NCI-H460 (cell line): ENCODE data around the gene LIMS2. TPM values are rescaled to one million over a fixed set of nuclear protein-coding genes. Genes with fewer than 3 reads are reported as not detected.

Experiments used
- DNase-seq: peaks from one replicate; pipeline ENCODE4 v3.0.0-alpha.2; 2016; ENCODE audit warnings: low read depth; ENCODE audit errors: extremely low read depth
- total RNA-seq: library from RNA; depleted of rRNA; stranded (reverse); fragments of >200 nt; shearing (Covaris generic); gene quantifications from 2 replicates; pipeline ENCODE4 v1.2.3, GENCODE V29; 2014

LIMS2 gene
- total RNA-seq, 1 experiment from 2014 or later, result not detected

DNA sequence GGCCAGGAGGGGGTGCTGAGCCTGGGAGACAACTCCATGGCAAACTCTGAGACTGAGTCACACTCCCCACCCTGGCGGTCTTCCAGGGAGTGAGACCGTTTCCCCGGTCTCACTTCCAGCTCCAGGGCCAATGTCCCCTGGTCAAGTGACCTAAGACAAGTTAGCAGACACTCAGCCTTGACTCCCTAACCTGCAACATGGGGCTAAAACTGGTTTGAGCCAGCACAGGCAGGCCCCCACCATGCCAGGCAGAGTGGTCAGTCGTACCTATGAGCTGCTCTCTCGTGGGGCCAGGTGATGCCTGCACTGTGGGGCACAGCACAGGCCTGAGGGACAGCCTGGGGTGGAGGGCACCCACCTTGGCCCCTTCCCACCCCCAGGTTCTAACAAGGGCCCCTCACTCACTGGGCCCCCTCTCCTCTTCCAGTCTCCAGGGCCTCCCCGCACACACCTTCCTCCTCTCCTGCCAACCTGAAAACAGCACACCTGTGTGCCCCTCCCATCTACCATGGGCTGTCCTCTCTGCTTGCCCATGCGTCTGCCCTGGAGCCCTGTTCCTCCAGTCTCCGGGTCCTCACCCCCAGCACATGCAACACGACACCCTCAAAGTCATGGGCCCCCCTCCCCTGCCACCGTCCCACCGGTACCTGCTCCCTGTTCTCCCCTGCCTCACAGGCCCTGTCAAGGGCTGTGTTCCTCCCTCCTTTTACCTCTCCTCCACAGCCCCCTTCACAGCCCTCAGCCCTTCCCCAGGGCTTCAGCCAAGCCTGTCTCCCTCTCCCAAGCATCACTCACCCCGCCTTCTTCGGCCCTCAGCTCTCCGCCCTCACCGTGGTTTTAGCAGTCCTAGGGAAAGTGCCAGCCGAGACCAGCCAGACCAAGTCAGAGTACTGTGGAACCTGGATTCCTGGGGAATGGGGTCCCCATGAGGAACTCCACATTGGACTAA lies 27.8 kb downstream of the LIMS2 start:
- DNase-seq, result no peak

DNA sequence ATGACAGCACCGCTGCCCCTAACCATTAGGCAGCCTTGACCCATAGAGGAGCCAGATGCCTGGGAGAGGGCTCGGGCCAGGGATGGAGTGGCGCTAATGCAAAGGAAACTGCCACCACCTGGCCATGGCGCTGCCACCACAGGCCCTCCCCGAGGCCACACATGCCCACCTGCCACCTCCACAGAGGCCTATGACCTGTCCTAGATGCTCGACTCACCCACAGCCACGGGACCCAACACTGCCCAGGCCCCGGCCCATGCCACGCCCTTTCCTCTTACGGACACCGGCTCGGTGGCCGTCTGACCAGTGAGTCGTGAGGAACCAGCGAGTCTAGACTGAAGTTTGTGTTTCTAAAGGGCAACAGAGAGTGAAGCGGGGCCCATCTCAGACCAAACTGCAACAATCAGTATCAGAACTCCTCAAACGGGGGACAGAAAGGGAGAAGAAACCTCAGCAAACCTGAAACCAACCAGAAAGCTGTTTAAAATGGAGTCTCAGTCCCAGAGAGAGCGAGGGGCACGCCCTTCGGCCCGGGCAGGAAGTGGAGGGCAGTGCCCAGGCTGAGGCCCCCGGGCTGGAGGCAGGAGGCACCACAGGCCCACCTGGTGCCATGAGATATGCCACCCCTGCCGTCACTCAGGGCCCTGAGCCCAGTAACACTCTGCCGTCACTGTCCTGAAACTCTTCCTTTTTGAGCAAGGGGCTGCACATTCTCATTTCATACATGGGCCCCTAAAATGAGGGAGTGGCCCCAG lies 28.7 kb downstream of the LIMS2 start:
- DNase-seq, result no peak

DNA sequence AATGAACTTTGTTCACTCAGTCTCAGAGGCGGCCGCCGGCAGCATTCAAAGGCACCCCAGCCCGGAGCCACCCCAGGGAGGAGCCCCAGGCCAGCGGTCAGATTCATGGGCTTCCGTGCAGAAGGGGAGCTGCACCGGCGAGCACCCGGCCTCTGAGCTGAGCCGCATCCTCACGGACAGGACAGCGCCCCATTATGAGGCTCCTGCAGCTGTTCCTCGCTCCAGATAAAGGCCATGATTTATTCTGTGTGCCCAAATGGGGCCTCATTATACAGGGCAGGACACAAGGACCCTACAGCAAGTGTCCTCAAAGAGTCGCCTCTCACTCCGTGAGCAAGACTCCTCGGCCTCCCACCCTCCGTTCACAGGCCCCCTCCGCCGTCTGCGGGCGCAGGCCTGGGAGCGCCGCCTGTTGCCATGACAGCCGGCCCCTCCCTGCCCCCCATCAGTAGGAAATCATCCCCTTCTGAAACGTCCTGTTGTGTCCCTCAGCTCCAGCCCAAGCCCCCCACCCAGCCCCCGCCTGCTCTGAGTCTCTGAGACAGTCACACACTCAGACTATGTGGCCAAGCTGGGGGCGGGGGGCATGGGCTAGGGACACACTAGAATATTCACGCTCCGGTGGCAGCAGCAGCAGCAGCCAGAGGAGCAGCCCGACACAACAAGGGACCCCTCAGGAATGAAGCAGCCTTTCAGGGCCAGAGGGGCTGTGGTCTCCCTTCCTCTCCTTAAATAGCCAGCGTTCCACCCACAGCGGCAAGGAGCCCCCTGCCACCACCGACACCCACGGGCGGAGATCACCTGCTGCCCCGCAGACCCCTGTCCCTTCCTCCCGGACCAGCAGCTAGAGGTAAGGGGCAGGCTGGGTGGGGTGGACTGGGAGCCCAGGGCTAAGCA lies 29.7 kb downstream of the LIMS2 start, which contains the start of gene GPR17:
Gene GPR17 (plus strand): TSS at position 759 of the 897 bp plus-strand sequence. CDS start 4,583 bp downstream, outside the sequence.
- DNase-seq, result no peak

DNA sequence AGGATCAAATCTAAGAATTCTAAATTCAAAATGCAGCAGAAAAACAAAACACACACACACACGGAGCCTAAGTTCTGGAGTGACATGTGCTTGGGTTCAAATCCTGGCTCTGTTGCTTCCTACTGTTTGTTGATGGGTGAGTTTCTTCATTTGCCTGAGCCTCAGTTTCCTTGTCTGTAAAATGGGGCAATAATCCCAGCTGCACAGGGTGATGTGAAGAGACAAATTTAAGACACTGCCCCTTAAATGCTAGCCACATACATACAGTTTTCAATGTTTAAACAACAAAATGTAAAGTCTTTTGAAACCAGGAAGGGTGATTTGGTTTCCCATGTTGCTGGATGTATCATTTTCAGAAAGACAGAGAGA lies 30.3 kb downstream of the LIMS2 start:
- no peak for DNase-seq

DNA sequence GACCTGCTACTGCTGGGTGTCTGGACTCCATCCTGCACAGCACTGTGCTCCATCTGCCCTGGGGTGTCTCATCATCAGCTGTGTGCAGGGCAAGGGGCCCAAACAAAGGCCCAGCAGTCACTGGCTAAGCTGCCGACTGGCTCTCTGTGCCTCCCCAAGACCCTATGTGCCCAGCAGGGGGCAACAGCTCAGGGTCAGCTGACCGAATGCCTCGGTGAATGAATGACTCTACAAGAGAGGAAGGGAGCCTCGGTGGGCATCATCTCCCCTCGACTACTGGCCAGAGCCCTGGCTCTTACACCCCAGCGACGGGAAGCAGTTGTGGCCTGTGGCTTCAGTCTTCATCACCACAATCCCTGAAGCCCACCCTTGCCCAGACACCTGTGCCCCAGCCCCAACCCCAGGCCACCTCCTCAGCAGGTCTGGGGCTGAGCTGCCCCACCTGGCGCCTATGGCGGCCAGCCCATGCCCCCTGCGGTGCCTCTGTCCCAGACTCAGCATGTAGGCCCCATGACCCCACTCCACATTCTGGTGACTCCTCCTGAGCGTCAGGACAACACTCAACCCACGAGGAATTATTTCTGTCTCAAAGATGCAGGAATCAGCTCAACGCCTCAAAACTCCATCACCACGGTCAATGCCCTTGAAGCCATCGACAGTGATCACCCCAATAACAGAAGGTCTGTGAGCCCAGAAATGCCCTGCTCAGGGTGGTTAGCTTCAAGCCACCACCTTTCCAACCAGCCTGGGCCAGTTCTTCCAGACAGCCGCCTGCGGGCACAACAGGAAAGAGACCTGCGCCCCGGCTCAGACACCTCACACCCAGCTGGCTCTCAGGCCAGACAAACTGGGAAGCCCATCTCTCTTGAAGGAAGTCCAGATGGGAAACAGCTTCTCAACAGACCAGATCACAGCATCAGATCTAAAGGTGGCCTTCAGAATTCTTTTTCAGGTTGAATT lies 31.0 kb downstream of the LIMS2 start:
- no peak for DNase-seq

DNA sequence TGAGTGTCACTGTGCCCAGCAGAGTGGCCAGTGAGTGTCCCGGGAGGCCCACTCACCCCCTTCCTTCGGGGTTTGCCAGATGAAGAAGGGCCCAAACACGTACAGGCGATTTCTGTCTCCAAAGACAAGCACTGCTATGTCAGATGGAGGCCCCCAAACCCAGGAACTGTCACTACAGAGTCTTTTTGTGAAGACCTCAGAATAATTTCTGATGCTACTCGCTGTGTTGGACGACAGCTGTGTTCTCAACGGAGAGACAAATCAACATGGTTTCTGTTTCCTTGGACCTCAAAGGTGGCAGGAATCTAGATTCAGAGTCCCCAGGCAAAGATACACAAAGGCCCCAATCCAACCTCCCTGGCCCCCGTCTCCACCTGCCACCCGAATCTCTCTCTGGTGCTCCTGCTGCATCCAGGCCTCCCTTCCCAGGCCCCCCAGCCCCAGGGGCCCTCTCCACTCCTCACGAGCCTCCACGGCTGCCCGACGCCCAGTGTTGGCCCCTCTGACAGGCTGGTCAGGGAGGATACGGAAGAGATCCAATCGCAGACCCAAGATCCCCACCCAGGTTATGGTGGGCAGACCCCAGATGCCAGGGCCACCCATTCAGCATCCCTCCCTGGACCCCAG lies 31.8 kb downstream of the LIMS2 start:
- DNase-seq, result no peak

DNA sequence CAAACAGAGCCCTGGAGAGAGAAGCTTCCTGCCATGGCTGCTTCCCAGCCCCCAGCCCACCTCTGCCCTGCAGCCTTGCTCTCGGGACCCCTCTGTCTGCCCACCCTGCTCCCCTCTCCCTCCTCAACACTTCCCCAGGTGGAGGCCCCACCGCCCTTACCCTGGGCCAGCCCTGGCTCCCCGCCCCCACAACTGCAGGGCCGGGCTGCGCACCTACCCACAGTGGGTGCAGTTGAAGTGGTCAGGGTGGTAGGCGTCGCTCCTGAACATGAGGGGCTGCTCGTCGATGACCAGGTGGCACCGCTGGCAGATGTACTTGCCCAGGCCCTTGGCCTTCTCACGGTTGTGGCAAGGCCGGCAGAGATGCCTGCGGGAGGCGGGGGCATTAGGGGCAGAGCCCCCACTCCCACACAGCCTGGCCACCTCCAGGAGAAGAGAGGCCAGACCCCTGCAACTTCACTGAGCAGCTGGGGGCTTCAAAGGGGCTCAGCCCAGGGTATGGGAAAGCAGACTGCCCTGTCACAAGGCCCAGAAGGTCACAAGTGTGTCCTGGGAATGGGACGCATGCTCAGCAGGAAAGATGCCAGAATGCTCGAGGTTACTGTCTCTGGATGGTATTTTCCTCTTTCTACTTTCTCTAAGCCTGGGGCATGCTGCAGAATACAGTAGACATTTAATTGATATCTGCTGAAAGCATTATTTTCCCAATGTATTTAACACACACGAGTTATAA lies 32.5 kb downstream of the LIMS2 start:
- DNase-seq, result no peak

DNA sequence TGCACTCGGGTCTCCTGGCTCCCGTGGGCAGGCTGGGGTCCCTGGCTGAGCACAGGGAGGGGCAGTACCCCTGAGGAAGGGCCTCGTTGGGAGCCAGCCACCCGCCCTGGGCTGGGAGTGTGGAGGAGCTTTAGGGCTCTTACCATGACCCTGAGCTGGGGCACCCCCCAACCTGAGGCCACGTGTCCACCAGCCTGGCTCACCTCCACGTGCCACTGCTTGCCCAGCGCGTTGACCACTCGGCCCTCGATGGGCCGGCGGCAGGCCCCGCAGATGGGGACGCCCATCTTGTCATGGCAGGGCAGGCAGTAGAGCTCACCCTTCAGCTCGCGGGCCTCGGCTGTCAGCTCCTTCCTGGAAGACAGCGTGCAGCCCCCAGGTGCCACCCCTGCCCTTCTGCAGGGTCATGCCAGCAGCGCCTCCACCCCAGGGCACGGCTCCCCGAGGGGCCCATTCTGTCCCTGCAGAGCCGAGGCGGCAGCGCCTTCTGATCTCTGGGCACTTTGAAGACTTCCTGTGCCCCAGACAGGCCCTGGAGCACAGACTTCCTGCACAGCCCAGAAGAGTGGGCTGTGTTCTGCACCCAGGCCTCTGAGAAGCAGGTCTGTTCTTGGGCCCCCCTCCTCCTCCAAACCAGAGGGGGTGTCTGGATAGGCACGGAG lies 33.4 kb downstream of the LIMS2 start:
- DNase-seq, result no peak

DNA sequence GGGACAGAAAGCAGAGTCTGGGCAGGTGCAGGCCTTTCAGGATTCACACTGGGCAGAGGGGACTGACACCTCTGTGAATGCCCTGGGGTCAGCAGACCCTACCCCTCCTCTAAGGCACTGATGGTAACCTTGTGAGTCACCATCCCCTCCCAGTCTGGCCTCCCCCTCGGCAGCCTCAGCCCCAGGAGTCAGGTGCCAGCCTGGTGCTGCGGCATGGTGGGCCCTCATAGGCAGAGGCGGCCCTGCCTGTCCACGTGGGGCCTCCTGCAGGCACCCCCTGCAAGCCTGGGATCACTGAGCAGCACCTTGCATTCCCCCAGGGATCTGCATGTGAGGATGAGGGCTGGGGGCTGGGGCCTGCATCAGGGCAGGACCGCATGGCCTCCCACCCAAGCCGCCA lies 34.2 kb downstream of the LIMS2 start:
- DNase-seq, result no peak

DNA sequence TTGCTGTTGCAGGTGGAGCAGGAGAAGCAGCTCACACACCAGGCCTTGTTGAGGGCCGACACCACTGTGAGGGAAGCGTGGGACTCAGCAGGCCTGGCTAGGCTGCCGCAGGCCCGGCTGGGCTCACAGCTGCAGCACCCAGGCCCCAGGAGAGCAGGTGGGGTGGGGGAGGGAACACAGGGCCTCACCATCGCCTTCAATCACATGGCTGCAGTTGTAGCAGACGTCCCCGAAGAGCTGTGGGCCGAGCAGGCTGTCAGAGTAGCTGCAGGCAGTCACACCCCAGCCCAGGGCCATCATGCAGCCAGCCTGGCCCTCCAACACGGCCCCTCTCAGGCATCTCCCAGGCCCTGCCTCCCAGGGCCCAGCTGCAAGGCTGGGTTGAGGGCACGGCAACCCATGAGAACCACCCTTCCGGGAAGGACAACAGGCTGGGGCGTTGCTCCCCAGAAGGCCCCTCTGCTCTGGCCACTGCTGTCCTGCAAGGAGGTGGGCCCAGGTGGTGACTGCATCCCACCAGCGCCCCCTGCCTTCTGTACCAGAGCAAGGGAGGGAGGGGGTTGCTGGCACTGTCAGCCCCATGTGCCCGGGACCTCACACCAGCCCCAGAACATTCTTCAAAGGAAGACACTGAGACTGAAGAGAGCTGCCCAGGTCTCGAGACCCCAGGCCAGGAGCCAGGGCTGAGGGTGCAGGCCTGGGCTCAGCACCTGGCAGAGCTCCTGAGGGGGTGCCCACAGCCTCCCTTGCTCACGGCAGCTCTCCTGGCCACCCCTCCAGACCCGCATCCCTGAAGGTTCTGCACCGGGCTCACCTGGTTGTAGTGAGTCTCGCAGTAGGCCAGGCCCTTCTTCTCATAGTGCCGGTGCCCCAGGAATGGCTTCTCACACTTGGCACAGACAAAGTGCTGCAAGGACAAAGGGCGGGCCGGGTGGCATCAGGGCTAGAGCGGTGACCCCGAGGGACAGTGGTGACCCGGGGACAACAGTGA lies 35.0 kb downstream of the LIMS2 start:
- DNase-seq, result no peak

DNA sequence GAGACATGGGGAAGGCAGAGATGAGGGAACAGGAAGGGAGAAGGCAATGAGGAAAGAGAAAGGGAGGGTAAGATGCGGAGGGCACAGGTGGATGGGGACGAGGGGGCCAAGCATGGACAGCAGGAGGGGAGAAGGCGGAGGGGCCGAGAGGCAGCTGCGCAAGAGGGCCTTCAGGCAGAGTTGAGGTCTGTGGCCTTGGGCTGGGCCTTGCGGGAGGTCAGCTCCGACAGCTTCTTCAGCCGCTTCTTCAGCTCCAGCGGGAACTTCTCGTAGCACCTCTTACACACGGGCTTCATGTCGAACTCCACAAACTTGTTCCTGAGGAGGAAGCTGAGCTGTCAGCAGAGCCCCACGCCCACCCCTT lies 36.2 kb downstream of the LIMS2 start:
- no peak for DNase-seq

DNA sequence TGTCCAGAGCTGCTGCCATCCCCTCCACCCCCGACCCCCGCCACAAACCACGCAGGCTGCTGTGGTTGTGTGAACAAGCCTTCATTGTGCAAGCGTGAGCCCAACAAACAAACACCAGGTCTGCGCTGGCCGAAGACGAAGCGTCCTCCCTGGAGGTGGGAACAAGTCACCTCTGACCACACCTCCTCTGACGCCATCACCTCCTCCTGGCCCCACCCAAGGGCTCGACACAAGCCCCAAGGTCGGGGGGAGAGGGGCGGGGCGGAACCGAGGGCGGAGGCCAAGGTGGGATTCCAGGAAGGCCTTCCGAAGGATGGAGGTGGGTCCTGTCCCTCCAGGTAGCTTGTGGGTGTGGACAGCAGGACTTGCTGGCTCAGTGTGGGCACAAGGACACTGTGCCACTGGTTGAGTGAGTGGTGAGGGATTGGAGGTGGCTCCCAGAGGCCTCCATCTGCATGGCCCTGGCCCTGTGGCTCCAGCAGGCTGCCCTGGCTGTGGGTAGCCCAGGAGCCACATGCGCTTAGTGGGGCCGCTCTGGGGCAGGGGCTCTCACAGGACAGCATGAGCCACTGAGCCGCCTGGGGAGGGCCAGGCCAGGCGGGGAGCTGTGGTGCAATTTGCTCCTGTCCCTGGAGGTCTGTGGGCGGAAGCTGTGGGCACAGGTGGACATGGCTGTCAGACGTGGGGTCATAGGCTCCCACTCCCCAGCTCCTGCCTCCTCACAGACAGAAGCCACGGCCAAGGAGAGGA lies 36.8 kb downstream of the LIMS2 start:
- DNase-seq, result no peak

DNA sequence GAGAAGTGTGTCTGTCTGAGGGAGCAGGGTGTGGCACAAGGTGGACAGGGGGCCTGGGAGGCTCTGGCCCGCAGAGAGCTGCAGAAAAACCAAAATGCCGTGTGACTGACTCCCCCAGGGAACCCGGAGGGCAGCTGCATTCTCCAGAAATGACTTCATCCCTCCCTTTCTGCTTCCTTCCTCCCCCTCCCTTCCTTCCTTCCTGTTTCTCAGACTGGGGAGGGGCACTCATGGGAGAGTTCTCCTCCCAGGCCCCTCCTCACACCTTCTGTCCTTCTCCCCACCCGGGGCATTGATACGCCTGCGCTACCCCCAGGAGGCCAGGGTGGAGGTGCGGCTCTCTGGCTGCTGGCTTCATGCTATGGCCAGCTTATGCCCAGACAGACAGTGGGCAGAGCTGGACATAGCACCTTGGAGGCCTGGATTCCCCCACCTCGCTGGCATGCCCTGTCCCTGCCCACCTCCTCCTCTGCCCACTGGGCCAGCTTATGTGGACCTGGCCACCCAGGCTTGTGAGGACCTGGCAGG lies 37.5 kb downstream of the LIMS2 start:
- peak; percentile 60 for DNase-seq

DNA sequence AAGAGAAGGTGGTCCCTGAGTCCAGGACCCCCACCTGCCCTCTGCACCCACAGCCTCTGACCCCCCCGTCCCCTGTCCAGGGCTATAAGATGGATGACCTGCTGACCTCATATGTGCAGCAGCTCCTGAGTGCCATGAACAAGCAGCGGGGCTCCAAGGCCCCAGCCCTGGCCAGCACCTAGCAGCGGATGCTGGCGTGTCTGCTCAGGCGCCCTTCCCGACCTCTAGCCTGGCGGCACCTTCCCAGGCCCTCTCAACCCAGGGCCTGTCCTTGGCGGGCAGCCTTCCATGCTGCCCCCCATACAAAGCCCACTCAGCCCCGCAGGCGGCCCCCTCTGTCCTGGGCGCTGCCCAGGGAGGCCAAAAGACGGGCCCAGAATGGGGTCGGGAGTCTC lies 38.1 kb downstream of the LIMS2 start:
- no peak for DNase-seq
